Measurements from ENCODE around the gene IFT43.

- TF ChIP-seq, protein P1, sequence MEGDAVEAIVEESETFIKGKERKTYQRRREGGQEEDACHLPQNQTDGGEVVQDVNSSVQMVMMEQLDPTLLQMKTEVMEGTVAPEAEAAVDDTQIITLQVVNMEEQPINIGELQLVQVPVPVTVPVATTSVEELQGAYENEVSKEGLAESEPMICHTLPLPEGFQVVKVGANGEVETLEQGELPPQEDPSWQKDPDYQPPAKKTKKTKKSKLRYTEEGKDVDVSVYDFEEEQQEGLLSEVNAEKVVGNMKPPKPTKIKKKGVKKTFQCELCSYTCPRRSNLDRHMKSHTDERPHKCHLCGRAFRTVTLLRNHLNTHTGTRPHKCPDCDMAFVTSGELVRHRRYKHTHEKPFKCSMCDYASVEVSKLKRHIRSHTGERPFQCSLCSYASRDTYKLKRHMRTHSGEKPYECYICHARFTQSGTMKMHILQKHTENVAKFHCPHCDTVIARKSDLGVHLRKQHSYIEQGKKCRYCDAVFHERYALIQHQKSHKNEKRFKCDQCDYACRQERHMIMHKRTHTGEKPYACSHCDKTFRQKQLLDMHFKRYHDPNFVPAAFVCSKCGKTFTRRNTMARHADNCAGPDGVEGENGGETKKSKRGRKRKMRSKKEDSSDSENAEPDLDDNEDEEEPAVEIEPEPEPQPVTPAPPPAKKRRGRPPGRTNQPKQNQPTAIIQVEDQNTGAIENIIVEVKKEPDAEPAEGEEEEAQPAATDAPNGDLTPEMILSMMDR (IDR thresholded peaks at IDR 0.05) = no peak
- TF ChIP-seq POLR2A (IDR thresholded peaks at IDR 0.05) = no peak
Observed at GRCh38 chr14:76040704-76041103, 55.1 kb downstream of the IFT43 start.
